Measurements from ENCODE around the gene EYA4.

Gene EYA4

DNA sequence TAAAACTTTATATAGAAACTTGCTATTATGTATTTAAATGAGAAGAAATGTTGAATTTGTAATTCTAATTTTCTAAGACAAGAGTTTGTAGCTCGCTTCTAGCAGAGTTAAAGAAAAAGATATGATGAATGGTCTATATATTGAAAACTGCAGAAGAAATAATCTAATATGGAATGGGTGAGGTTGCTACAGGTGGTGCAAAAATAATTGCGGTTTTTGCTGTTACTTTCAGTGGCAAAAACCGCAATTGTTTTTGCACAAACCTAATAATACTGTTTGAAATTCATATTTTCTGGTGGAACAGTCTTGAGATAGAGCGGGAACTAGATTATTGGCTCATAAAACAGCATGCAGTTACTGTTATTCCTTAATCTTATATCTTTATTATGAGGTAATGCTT, 23.9 kb downstream of the EYA4 start:
- TF ChIP-seq, protein P1, sequence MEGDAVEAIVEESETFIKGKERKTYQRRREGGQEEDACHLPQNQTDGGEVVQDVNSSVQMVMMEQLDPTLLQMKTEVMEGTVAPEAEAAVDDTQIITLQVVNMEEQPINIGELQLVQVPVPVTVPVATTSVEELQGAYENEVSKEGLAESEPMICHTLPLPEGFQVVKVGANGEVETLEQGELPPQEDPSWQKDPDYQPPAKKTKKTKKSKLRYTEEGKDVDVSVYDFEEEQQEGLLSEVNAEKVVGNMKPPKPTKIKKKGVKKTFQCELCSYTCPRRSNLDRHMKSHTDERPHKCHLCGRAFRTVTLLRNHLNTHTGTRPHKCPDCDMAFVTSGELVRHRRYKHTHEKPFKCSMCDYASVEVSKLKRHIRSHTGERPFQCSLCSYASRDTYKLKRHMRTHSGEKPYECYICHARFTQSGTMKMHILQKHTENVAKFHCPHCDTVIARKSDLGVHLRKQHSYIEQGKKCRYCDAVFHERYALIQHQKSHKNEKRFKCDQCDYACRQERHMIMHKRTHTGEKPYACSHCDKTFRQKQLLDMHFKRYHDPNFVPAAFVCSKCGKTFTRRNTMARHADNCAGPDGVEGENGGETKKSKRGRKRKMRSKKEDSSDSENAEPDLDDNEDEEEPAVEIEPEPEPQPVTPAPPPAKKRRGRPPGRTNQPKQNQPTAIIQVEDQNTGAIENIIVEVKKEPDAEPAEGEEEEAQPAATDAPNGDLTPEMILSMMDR (IDR thresholded peaks at IDR 0.05; ENCODE audit: low read depth, low read length, missing control alignments) = no peak
- no peak for DNase-seq (ENCODE audit: low read depth)
- no peak overlapping the region for H3K4me3 ChIP-seq (ENCODE audit: low read depth, low read length)

DNA sequence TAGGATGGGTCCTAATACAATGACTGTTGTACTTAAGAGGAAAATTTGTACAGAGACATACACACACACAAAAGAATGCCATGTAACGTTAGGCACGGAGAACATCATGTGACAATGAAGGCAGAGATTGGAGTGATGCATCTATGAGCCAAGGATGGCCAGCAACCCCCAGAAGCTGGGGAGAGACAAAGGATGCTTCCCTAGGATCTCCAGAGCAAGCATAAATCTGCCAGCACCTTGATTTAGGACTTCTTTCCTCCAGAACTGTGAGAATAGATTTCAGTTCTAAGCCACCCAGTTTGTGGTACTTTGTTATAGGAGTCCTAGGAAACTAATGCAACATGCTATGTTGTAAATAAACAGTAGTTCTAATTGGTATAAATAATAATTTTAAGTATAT, 25.0 kb downstream of the EYA4 start:
- no peak overlapping the region for H3K4me3 ChIP-seq (ENCODE audit: low read depth, low read length)
- TF ChIP-seq, protein P1 (IDR thresholded peaks at IDR 0.05; ENCODE audit: low read depth, low read length, missing control alignments) = no peak
- no peak for DNase-seq (ENCODE audit: low read depth)

DNA sequence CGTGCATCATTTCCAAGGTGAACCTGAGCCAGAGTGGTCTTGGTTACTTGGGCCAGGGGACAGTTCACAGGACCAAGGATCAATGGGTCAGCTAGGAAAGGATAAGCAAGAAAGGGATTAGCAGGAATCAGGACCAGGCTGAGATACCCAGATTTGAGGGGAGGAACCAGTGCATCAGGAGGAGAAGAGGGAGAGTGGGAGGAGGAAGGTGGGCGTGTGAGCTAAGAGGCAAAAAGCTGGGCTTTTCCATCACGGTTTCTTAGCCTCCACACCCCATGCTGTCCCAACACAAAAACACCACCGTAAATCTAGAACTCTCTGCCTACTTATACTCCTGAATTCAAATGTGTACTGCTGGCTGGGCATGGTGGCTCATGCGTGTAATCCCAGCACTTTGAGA, 27.5 kb downstream of the EYA4 start:
- DNase-seq (ENCODE audit: low read depth) = no peak

DNA sequence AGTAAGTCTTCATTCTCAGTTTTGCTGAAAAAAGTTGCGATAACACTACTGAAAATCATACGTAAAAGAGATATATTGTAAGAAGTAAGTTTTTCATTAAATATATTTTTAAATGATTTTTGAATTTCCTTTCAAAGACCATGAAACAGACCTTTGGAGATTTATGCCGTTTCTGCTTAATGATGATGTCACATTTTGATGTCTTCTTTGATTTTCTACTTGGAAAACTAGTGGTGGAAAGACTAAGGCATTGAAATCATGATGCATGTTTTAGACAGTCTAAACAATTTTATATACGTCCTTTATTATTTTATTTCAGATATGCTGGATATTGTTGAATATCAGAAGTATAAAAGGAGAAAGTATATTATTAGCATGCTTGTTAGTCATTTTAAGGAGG, 33.7 kb downstream of the EYA4 start:
- no peak overlapping the region for H3K4me3 ChIP-seq (ENCODE audit: low read depth, low read length)
- no peak for DNase-seq (ENCODE audit: low read depth)
- TF ChIP-seq, protein P1 (IDR thresholded peaks at IDR 0.05; ENCODE audit: low read depth, low read length, missing control alignments) = no peak

More for the DNA sequence above, 27.5 kb downstream of the EYA4 start:
- TF ChIP-seq, protein P1 (IDR thresholded peaks at IDR 0.05; ENCODE audit: low read depth, low read length, missing control alignments) = no peak
- no peak overlapping the region for H3K4me3 ChIP-seq (ENCODE audit: low read depth, low read length)

DNA sequence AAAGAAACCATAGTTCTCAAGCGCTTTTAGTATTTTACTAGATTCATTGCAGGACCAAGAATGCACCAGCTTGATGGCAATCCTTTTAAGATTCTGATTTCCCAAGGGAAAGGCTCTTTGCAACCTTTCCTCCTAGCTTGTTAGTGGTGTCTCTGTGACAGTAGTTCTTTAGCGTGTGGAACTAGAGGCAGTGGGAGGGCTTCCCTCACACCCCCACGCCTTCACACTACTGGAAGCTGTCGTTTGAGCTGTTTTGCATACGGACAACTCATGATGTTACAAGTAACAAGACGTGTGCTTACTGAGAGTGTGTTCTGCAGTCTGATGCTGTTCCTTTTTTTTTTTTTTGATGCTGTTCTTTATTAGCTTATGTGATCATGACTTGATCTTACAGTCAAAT, 34.1 kb downstream of the EYA4 start:
- TF ChIP-seq, protein P1 (IDR thresholded peaks at IDR 0.05; ENCODE audit: low read depth, low read length, missing control alignments) = no peak
- DNase-seq (ENCODE audit: low read depth) = no peak
- no peak overlapping the region for H3K4me3 ChIP-seq (ENCODE audit: low read depth, low read length)

DNA sequence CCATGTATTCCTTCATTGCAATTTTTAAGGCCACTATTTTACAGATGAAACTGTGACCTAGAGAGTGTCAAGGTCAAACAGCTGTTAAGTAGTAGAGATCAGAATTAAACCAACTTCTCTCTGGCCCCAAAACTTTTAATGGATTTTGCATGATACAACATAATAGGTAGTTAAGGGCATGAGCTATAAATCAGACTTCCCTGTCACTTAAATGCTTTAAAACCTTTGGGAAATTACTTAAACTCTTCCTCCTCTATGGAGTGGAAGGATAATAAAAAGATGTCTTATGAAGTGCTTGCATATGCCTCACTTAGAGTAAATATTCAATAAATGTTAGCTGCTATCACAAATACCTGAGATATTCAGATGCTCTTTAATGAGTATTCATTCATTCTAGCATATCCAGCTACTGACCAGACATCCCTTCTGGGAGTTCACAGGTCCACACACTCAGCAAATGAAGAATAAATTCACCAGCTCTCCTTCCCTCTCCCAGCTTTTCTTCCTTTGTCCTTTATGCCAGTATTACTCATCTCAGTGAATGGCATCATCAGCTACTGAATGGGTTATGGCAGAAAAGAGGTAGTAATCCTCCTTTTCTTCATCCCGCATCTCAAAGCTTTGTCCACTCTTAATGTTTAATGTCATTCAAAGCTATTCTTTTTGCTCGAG, 36.2 kb downstream of the EYA4 start:
- DNase-seq (ENCODE audit: low read depth) = no peak
- TF ChIP-seq, protein P1 (IDR thresholded peaks at IDR 0.05; ENCODE audit: low read depth, low read length, missing control alignments) = no peak
- no peak overlapping the region for H3K4me3 ChIP-seq (ENCODE audit: low read depth, low read length)

DNA sequence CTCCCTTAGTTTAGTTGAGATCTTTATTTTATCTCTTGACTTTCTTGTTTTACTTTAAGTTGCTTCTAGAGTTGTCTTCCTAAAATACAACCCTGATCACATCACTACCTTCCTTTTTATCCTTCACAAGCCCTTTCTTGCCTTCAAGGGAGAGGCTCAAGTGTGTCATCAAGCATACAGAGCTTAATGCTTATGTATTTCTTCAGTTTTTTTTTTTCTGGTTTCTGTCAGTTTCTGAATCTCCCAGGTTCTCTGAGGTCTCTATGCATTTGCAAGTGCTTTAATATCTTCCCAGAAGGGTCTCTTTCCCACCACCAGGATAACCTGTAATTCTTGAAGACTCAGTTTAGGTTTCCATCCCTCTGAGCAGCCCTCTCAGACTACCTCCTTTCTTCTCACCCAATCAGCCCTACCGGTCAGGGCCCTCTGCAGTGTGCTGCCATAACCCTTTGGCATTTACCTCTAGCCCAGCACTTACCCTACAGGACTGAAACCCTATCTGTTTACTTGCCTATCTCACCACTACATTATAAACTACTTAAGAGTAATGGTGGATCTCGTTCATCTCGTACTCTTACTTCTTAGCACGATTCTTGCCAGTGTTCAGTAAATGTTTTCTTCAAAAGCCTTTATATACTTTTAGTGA, 36.9 kb downstream of the EYA4 start:
- no peak for DNase-seq (ENCODE audit: low read depth)

More for the DNA sequence above, 36.9 kb downstream of the EYA4 start:
- no peak overlapping the region for H3K4me3 ChIP-seq (ENCODE audit: low read depth, low read length)
- TF ChIP-seq, protein P1 (IDR thresholded peaks at IDR 0.05; ENCODE audit: low read depth, low read length, missing control alignments) = no peak

Data from GM12864 (cell line).